Mesodermal cell (in vitro differentiated cells): Measurements from ENCODE around the gene TMEM198.

ENCODE experiments used
- H3K27ac ChIP-seq: 2 replicates; pipeline ENCODE4 v1.7.0; 2013; ENCODE audit warnings: mild to moderate bottlenecking, low read depth, low read length, moderate library complexity; ENCODE audit not compliant: severe bottlenecking
- H3K36me3 ChIP-seq: 2 replicates; pipeline ENCODE4 v1.7.1; 2013; ENCODE audit warnings: mild to moderate bottlenecking, low read length, moderate library complexity; ENCODE audit not compliant: control insufficient read depth, insufficient read depth
- H3K4me1 ChIP-seq: one replicate; pipeline ENCODE4 v1.7.1; 2013; ENCODE audit warnings: mild to moderate bottlenecking, low read length; ENCODE audit not compliant: insufficient read depth, control insufficient read depth, poor library complexity, severe bottlenecking
- H3K4me3 ChIP-seq: 2 replicates; pipeline ENCODE4 v1.7.0; 2013; ENCODE audit warnings: low read length, control low read depth, mild to moderate bottlenecking; ENCODE audit not compliant: insufficient read depth, poor library complexity, severe bottlenecking; ENCODE audit errors: extremely low read depth
- H3K9me3 ChIP-seq: 2 replicates; pipeline ENCODE4 v1.7.1; 2013; ENCODE audit warnings: mild to moderate bottlenecking, low read length, moderate library complexity; ENCODE audit not compliant: control insufficient read depth
- WGBS, 2 experiments: methylation state at CpG; one replicate each; pipeline ENCODE4 v1.1.5; 2013; ENCODE audit warnings: missing lambda C conversion rate in 2 of 2; ENCODE audit not compliant: insufficient coverage in 2 of 2; 5-methylcytosine and 5-hydroxymethylcytosine counted together

Gene TMEM198

DNA sequence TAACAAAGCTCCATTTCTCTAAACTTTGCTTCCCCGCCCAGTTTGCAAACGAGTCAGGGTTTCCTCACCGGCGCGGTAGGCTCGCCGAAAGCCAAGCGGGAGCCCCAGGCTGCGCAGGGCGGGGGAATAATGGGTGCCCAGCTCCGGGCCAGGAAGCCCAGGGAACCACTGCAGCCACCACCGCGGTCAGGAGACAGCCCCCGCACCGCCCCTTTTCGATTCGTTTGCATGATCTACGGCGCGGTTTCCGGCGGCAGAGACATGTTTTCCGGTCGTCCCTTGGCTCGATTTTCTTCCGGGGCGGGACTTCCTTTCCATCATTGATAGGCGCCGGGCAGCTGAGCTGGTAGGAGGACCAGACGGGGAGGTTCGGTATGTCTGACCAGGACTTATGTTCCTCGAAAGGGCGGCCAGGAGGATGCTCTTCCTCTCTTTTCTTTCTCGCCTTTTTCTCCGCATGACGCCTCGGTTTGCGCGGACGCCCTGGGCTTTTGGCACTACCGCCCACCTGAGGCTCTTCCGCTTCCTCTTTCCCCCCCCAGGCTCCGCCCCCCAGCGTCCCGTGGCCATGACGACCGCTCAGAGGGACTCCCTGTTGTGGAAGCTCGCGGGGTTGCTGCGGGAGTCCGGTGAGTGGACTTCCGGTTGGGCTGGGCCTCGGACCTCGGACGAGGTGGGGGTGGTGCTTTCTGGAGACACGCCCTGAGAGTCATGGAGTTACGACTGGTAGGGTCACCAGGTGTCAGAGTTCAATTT is 53.9 kb downstream of the TMEM198 start, which contains the start of gene STK11IP:
STK11IP (plus strand) TSS at position 306 of the 756 bp plus-strand sequence; CDS start at position 569, 263 bp downstream.
- peaks cover 11% of the 10 kb centered on the region for H3K36me3 ChIP-seq
- peaks cover 11% of the 10 kb centered on the region for H3K4me1 ChIP-seq
- H3K27ac ChIP-seq, result peak within 1 kb of the TSS; percentile 95
- peak within 1 kb of the TSS; percentile 66 for H3K4me3 ChIP-seq
- H3K9me3 ChIP-seq, result no peaks in the 10 kb centered on the region
- WGBS, 2 experiments, result 0% methylated on average over 45 to 48 of the region's 57 CpGs

DNA sequence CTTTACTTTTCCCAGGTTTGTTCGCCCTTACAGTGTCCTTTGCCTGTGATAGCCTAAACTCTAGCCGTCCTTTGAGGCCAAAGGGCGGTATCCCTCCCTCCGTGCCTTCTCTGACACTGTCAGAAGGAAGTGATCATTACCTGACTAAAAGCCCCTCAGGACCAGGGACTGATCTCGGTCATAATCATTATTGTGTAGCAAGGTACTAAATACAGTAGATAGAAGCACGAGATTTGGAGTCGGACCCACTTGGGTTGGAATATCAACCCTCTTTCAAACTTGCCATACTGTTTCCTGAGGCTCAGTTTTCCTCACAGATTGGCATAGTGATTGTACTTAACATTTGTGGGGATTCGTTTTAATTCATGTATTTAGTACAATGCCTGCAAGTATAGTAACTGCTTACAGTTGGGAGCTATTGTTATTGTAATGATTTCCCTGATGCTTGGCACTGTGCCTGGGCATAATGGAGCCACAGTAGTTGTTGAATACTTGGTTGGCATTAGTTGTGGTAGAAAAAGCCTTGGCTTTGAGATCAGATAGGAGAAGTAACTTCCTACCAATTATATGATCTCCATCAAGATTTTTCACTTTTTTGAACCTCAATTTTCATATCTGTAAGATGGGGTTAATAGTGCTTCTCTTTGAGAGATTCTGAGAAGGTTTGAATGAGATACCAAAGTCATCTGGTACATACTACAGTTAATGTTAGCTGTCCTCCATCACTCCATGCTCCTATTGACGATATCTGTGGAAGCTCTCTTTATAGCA is 54.7 kb downstream of the TMEM198 start:
- peak overlapping the region; percentile 39 for H3K27ac ChIP-seq
- WGBS, 2 experiments, result 34 to 44% methylated on average over 5 to 9 of the region's 9 CpGs

More for the DNA sequence above, 54.7 kb downstream of the TMEM198 start:
- peak overlapping the region; percentile 66 for H3K4me3 ChIP-seq
- H3K36me3 ChIP-seq, result peaks cover 11% of the 10 kb centered on the region
- H3K4me1 ChIP-seq, result peaks cover 11% of the 10 kb centered on the region
- no peaks in the 10 kb centered on the region for H3K9me3 ChIP-seq
